Measurements from ENCODE around the gene ODC1. TPM values are rescaled to one million over a fixed set of nuclear protein-coding genes. Genes with fewer than 3 reads are reported as not detected.

ODC1 gene
- total RNA-seq, 1 experiment from 2014 or later = 277 TPM

- TF ChIP-seq CTCF (IDR thresholded peaks at IDR 0.05; ENCODE audit: insufficient read depth in 1 of 2, low read depth in 1 of 2, low read length in 1 of 2, severe bottlenecking in 1 of 2, unreplicated experiment in 1 of 2) = no peak
- DNase-seq = no peak
- peaks cover 19% of the 10 kb centered on the region; the same call in 1 of the 2 replicates for H3K4me1 ChIP-seq
- ChIA-PET CTCF (interaction anchor here (0.9 kb wide), 1 partner anchor 11 kb away, joined by 3 read pairs; no protein-coding TSS in a partner anchor), POLR2A (no interaction called here)
- no peaks in the 10 kb centered on the region for H3K27me3 ChIP-seq (replicated peaks; ENCODE audit: control insufficient read depth, insufficient read depth, low read length)
- no TSS peak for BruUV-seq (replicated peaks)
- H3K9me3 Mint-ChIP-seq (ENCODE audit: unreplicated experiment) = no peaks in the 10 kb centered on the region
- peaks cover 4% of the 10 kb centered on the region for H3K4me1 Mint-ChIP-seq (ENCODE audit: low read depth, unreplicated experiment)
- intact Hi-C loops (cut with micrococcal nuclease; ENCODE audit: unreplicated experiment) = no loop called here
- H3K36me3 ChIP-seq (ENCODE audit: control insufficient read depth, insufficient read depth, low read length) = peaks cover 2% of the 10 kb centered on the region; the same call in 1 of the 2 replicates
- H3K9me3 ChIP-seq = no peaks in the 10 kb centered on the region
- no peak overlapping the region for H3K4me3 ChIP-seq (ENCODE audit: low read depth, low read length)
- no peak overlapping the region for H3K27ac Mint-ChIP-seq (ENCODE audit: unreplicated experiment)
- no peaks in the 10 kb centered on the region for H3K27me3 Mint-ChIP-seq (ENCODE audit: insufficient read depth, unreplicated experiment)
- H3K4me3 Mint-ChIP-seq (ENCODE audit: unreplicated experiment) = no peak overlapping the region
- peaks cover 41% of the 10 kb centered on the region for H3K36me3 Mint-ChIP-seq (ENCODE audit: insufficient read depth, unreplicated experiment)
Measured at GRCh38 chr2:10397878-10398277, 50.2 kb downstream of the ODC1 start.

GRCh38 chr2:10397297-10397875 is 50.7 kb downstream of the ODC1 start:
- H3K27ac Mint-ChIP-seq (ENCODE audit: unreplicated experiment) = no peak overlapping the region
- no peak overlapping the region for H3K4me3 Mint-ChIP-seq (ENCODE audit: unreplicated experiment)
- TF ChIP-seq CTCF (IDR thresholded peaks at IDR 0.05; ENCODE audit: insufficient read depth in 1 of 2, low read depth in 1 of 2, low read length in 1 of 2, severe bottlenecking in 1 of 2, unreplicated experiment in 1 of 2) = no peak
- peaks cover 4% of the 10 kb centered on the region for H3K4me1 Mint-ChIP-seq (ENCODE audit: low read depth, unreplicated experiment)
- CTCF ChIA-PET = interaction anchor here (0.9 kb wide), 1 partner anchor 11 kb away, joined by 3 read pairs; no protein-coding TSS in a partner anchor
- Histone ChIP-seq H3K27me3 (replicated peaks; ENCODE audit: control insufficient read depth, insufficient read depth, low read length) (no peaks in the 10 kb centered on the region), H3K4me3 (ENCODE audit: low read depth, low read length) (no peak overlapping the region), H3K4me1 (peaks cover 19% of the 10 kb centered on the region; the same call in 1 of the 2 replicates), H3K36me3 (ENCODE audit: control insufficient read depth, insufficient read depth, low read length) (peaks cover 2% of the 10 kb centered on the region; the same call in 1 of the 2 replicates), H3K9me3 (no peaks in the 10 kb centered on the region)
- intact Hi-C loops (cut with micrococcal nuclease; ENCODE audit: unreplicated experiment) = no loop called here
- POLR2A ChIA-PET = no interaction called here
- no TSS peak for BruUV-seq (replicated peaks)
- H3K36me3 Mint-ChIP-seq (ENCODE audit: insufficient read depth, unreplicated experiment) = peaks cover 41% of the 10 kb centered on the region
- no peak for DNase-seq
- H3K9me3 Mint-ChIP-seq (ENCODE audit: unreplicated experiment) = no peaks in the 10 kb centered on the region
- no peaks in the 10 kb centered on the region for H3K27me3 Mint-ChIP-seq (ENCODE audit: insufficient read depth, unreplicated experiment)

GRCh38 chr2:10396464-10396863 is 51.7 kb downstream of the ODC1 start:
- H3K4me1 ChIP-seq = peaks cover 12% of the 10 kb centered on the region; the same call in 1 of the 2 replicates
- H3K9me3 ChIP-seq = no peaks in the 10 kb centered on the region
- CTCF ChIA-PET = no interaction called here
- BruUV-seq (replicated peaks) = no TSS peak
- no peak for TF ChIP-seq CTCF (IDR thresholded peaks at IDR 0.05; ENCODE audit: insufficient read depth in 1 of 2, low read depth in 1 of 2, low read length in 1 of 2, severe bottlenecking in 1 of 2, unreplicated experiment in 1 of 2)
- Mint-ChIP-seq H3K9me3 (ENCODE audit: unreplicated experiment) (no peaks in the 10 kb centered on the region), H3K27me3 (ENCODE audit: insufficient read depth, unreplicated experiment) (no peaks in the 10 kb centered on the region), H3K27ac (ENCODE audit: unreplicated experiment) (no peak overlapping the region), H3K4me1 (ENCODE audit: low read depth, unreplicated experiment) (peaks cover 4% of the 10 kb centered on the region), H3K36me3 (ENCODE audit: insufficient read depth, unreplicated experiment) (peaks cover 41% of the 10 kb centered on the region), H3K4me3 (ENCODE audit: unreplicated experiment) (no peak overlapping the region)
- intact Hi-C loops (cut with micrococcal nuclease; ENCODE audit: unreplicated experiment) = no loop called here
- DNase-seq = no peak
- H3K4me3 ChIP-seq (ENCODE audit: low read depth, low read length) = no peak overlapping the region
- no peaks in the 10 kb centered on the region for H3K27me3 ChIP-seq (replicated peaks; ENCODE audit: control insufficient read depth, insufficient read depth, low read length)
- POLR2A ChIA-PET = no interaction called here
- H3K36me3 ChIP-seq (ENCODE audit: control insufficient read depth, insufficient read depth, low read length) = peaks cover 2% of the 10 kb centered on the region; the same call in 1 of the 2 replicates
